GM18873 (cell line): ENCODE measurements around the gene OR6M1.

ENCODE experiments used
- ATAC-seq: cut with Tn5 transposase; IDR thresholded peaks from one replicate; pipeline ENCODE4 v1.9.1; 2021; ENCODE audit warnings: mild to moderate bottlenecking, moderate library complexity, moderate number of reproducible peaks; ENCODE audit not compliant: unreplicated experiment, low FRiP score

Gene OR6M1

DNA sequence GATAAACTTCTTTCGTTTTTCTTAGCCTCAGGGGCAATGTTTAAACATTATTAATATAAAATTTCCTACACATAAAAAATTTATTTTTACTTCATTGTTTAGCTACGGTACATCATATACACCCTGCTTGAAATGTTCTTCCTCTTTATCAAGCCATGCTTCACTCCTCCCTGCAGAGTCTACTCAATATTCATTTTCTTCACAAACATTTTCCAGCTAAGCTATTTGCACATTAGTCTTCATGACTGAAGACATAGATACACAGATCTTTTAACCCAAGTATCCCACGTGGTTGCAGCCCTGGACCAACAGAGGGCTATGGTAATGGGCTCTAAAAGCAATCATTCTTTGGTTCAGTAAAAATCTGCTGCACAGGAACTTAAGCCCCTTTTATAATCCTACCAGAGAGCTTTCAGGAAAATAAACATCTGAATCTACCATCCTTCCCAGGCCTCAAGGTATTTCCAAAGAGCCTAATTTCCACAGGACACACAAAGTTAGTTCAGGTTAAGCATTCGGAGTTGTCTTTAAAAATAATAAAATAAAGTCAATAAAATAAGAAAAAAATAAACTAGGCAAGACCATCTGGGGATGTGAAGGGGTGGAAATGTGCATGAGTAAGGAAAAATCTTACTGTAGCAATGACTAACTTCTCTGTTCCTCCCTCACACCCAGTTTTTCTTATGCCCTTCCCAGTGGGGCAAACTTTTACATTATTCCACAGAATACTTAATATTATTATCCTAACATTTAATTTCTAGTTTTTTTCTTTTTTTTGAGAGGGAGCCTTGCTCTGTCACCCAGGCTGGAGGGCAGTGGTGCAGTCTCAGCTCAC is 30.2 kb downstream of the OR6M1 start:
- no peak for ATAC-seq

- ATAC-seq = no peak
These were observed 30.9 kb downstream of the OR6M1 start for GRCh38 chr11:123775289-123775688.

- no peak for ATAC-seq
These were observed 32.2 kb downstream of the OR6M1 start for GRCh38 chr11:123773959-123774358.

GRCh38 chr11:123773026-123773425 is 33.1 kb downstream of the OR6M1 start:
- ATAC-seq = no peak

DNA sequence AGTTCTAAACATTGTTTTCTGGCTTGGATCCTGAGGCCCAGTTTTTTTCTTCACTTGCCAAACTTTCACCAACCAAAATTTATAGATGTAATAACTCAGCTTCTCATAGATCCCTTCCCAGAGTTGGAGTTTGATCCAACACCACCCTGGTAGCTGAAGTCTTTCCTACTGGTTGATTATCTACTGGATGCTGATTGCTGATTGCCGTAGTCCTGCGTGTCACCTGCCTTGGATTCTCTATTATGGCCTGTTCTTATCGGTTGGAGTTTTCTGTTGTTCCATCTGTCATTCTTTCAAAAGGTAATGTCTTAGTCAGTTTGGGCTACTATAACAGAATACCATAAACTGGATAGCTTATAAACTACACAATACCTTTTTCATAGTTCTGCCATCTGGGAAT is 34.5 kb downstream of the OR6M1 start:
- ATAC-seq = no peak

DNA sequence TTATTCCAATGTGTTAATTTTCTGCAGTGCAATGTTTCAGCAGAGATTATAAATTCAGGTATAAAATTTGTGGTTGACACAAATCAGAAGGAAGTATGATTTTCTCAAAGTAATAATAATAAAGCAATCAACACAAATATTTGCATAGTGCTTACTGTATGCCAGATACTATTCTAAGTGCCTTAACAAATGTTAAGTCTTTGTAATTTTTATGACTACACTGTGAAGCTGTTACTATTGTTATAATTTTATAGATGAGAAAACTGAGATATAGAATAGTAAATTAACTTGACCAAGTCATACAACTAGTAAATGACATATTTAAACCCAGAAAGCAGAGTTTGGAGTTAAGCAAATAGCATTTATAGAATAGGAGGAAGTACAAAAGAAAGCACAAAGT is 35.4 kb downstream of the OR6M1 start:
- ATAC-seq = no peak

DNA sequence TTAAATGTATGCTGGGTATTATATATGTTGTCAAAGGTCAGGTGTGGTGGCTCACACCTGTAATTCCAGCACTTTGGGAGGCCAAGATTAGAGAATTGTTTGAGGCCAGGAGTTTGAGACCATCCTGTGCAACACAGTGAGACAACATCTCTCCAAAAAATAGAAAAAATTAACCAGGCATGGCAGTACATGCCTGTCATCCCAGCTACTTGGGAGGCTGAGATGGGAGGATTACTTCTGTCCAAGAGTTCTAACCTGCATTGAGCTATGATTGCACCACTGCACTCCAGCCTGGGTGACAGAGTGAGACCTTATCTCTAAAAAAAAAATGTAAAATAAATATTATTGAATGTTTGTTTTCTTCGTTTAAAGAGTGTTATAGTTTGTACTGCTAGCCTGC is 40.5 kb downstream of the OR6M1 start:
- no peak for ATAC-seq

DNA sequence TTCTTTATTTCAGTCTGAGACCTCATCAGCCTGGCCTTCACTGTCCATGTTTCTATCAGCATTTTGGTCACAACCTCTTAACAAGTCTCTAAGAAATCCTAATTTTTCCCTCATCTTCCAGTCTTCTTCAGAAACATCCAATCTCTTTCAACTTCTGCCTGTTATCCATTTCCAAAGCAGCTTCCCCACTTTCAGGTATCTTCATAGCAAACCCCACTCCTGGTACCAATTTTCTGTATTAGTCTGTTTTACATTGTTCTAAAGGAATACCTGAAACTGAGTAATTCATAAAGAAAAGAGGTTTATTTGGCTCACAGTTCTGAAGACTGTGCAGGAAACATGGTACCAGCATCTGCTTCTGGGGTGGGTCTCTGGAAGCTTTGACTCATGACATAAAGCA is 43.7 kb downstream of the OR6M1 start:
- no peak for ATAC-seq

GRCh38 chr11:123760894-123761293 is 45.3 kb downstream of the OR6M1 start:
- ATAC-seq = no peak

GRCh38 chr11:123757976-123758375 is 48.2 kb downstream of the OR6M1 start:
- ATAC-seq = no peak

- ATAC-seq = no peak
These were observed 50.3 kb downstream of the OR6M1 start for GRCh38 chr11:123755813-123756212.
